ENCODE measurements around the gene UBR4. TPM values are rescaled to one million over a fixed set of nuclear protein-coding genes. Genes with fewer than 3 reads are reported as not detected.

Gene UBR4
- total RNA-seq, 4 donors from 2014 or later, result 132 to 268 (median 170) TPM

- Histone ChIP-seq H3K27ac (replicated peaks in 1 of 4) (no peak overlapping the region), H3K9me3 (no peaks in the 10 kb centered on the region), H3K4me3 (no peak overlapping the region), H3K4me1 (no peaks in the 10 kb centered on the region), H3K36me3 (peaks cover 98 to 100% (median 99%) of the 10 kb centered on the region in 4 donors), H3K27me3 (no peaks in the 10 kb centered on the region)
- no peak for TF ChIP-seq POLR2A (IDR thresholded peaks at IDR 0.05; ENCODE audit: low read depth)
- TF ChIP-seq EP300 (IDR thresholded peaks at IDR 0.05), result no peak
- no peak for TF ChIP-seq CTCF (IDR thresholded peaks at IDR 0.05)
- no peak for TF ChIP-seq POLR2AphosphoS5 (IDR thresholded peaks at IDR 0.05)
- WGBS, result 90% methylated on average over 3 of the region's 3 CpGs
- intact Hi-C loops (cut with DNase I), result no loop called here
- no peak for DNase-seq (ENCODE audit: extremely low spot score)
Measured at GRCh38 chr1:19109545-19109944, 100.5 kb downstream of the UBR4 start.

GRCh38 chr1:19101244-19101643 is 108.8 kb downstream of the UBR4 start:
- TF ChIP-seq EP300 (IDR thresholded peaks at IDR 0.05) (no peak), CTCF (IDR thresholded peaks at IDR 0.05) (no peak), POLR2AphosphoS5 (IDR thresholded peaks at IDR 0.05) (no peak), POLR2A (IDR thresholded peaks at IDR 0.05; ENCODE audit: low read depth) (no peak)
- Histone ChIP-seq H3K27me3 (no peaks in the 10 kb centered on the region), H3K27ac (replicated peaks in 1 of 4) (no peak overlapping the region), H3K4me3 (no peak overlapping the region), H3K9me3 (no peaks in the 10 kb centered on the region), H3K4me1 (peaks cover 2 to 12% (median 5%) of the 10 kb centered on the region in 4 donors), H3K36me3 (peaks cover 93 to 100% (median 100%) of the 10 kb centered on the region in 4 donors)
- WGBS, result 91% methylated on average over 8 of the region's 8 CpGs
- no peak for DNase-seq (ENCODE audit: extremely low spot score)
- intact Hi-C loops (cut with DNase I), result no loop called here

- 87% methylated on average over 5 of the region's 5 CpGs for WGBS
- no peak for DNase-seq (ENCODE audit: extremely low spot score)
- H3K27me3 ChIP-seq, result no peaks in the 10 kb centered on the region
- no peak overlapping the region for H3K4me3 ChIP-seq
- TF ChIP-seq CTCF (IDR thresholded peaks at IDR 0.05), result no peak
- peaks cover 6 to 16% (median 9%) of the 10 kb centered on the region in 4 donors for H3K4me1 ChIP-seq
- H3K9me3 ChIP-seq, result no peaks in the 10 kb centered on the region
- no peak overlapping the region for H3K27ac ChIP-seq (replicated peaks in 1 of 4)
- intact Hi-C loops (cut with DNase I), result no loop called here
- H3K36me3 ChIP-seq, result peaks cover 93 to 100% (median 100%) of the 10 kb centered on the region in 4 donors
Measured at GRCh38 chr1:19100028-19100427, 110.0 kb downstream of the UBR4 start.

GRCh38 chr1:19096990-19097389 is 113.1 kb downstream of the UBR4 start:
- WGBS, result 86% methylated on average over 5 of the region's 5 CpGs
- DNase-seq (ENCODE audit: extremely low spot score), result no peak
- H3K4me1 ChIP-seq, result peaks cover 7 to 18% (median 12%) of the 10 kb centered on the region in 4 donors
- intact Hi-C loops (cut with DNase I), result no loop called here
- H3K27me3 ChIP-seq, result no peaks in the 10 kb centered on the region
- H3K27ac ChIP-seq (replicated peaks in 1 of 4), result peak overlapping the region in 1 of 4 donors; percentile 3
- peaks cover 90 to 100% (median 100%) of the 10 kb centered on the region in 4 donors for H3K36me3 ChIP-seq
- H3K4me3 ChIP-seq, result no peak overlapping the region
- TF ChIP-seq POLR2A (IDR thresholded peaks at IDR 0.05; ENCODE audit: low read depth), result no peak
- TF ChIP-seq POLR2AphosphoS5 (IDR thresholded peaks at IDR 0.05), result no peak
- TF ChIP-seq EP300 (IDR thresholded peaks at IDR 0.05), result no peak
- no peak for TF ChIP-seq CTCF (IDR thresholded peaks at IDR 0.05)
- no peaks in the 10 kb centered on the region for H3K9me3 ChIP-seq

All from esophagus muscularis mucosa (tissue), 4 donors.